Posterior cingulate gyrus (tissue), 11 donors: ENCODE results near the gene UTP15.

Experiments
- DNase-seq, 10 donors: peaks; one replicate each; pipeline versions ENCODE4 v3.0.0 to v3.0.0-alpha.2; 2020 to 2021; ENCODE audit warnings: mixed read lengths in 3 of 10
- intact Hi-C: fragments of 100-400 bp; cut with DNase I; formaldehyde crosslinking; loops from one replicate; pipeline ENCODE4 v1.15.1; 2023

The UTP15 gene

GRCh38 chr5:73564018-73564417, 1.5 kb upstream of the UTP15 start:
- no peak for DNase-seq
- intact Hi-C loops, result loop anchor here (2.0 kb wide), 1 partner anchor 65 kb away; the partner anchor contains the start of gene BTF3

GRCh38 chr5:73564675-73565074, 868 bp upstream of the UTP15 start:
- intact Hi-C loops, result loop anchor here (2.0 kb wide), 1 partner anchor 66 kb away; the partner anchor contains the start of gene BTF3
- DNase-seq, result no peak

GRCh38 chr5:73565969-73566547, 515 bp downstream of the UTP15 start:
- DNase-seq, result no peak
- intact Hi-C loops, result loop anchor here (2.0 kb wide), 1 partner anchor 67 kb away; the partner anchor contains the start of gene BTF3

GRCh38 chr5:73582285-73583145, 17.0 kb downstream of the UTP15 start:
- intact Hi-C loops, result no loop called here
- DNase-seq, result no peak

GRCh38 chr5:73587923-73588322, 22.4 kb downstream of the UTP15 start:
- no peak for DNase-seq
- intact Hi-C loops, result no loop called here

GRCh38 chr5:73591102-73591695, 25.7 kb downstream of the UTP15 start:
- intact Hi-C loops, result loop anchor here (1.0 kb wide), 1 partner anchor 201 kb away; no protein-coding TSS in a partner anchor
- peak in 2 of 10 donors; percentile 24 to 26 for DNase-seq

GRCh38 chr5:73591698-73592501, 26.4 kb downstream of the UTP15 start:
- no peak for DNase-seq
- intact Hi-C loops, result loop anchor here (1.0 kb wide), 1 partner anchor 200 kb away; no protein-coding TSS in a partner anchor

- no peak for DNase-seq
- intact Hi-C loops, result no loop called here
Observed at GRCh38 chr5:73592551-73592950, 27.0 kb downstream of the UTP15 start.

- no peak for DNase-seq
Observed at GRCh38 chr5:73596705-73597328, 31.3 kb downstream of the UTP15 start.

GRCh38 chr5:73599380-73599779, 33.8 kb downstream of the UTP15 start:
- intact Hi-C loops, result no loop called here
- DNase-seq, result no peak

More at GRCh38 chr5:73596705-73597328, 31.3 kb downstream of the UTP15 start:
- intact Hi-C loops, result no loop called here

GRCh38 chr5:73603998-73604397, 38.5 kb downstream of the UTP15 start:
- intact Hi-C loops, result no loop called here
- no peak for DNase-seq

GRCh38 chr5:73605223-73606087, 39.9 kb downstream of the UTP15 start:
- intact Hi-C loops, result no loop called here
- DNase-seq, result no peak

- intact Hi-C loops, result no loop called here
- no peak for DNase-seq
Observed at GRCh38 chr5:73606206-73606753, 40.7 kb downstream of the UTP15 start.

- intact Hi-C loops, result no loop called here
- DNase-seq, result no peak
Observed at GRCh38 chr5:73607228-73607627, 41.7 kb downstream of the UTP15 start.

GRCh38 chr5:73612799-73613198, 47.3 kb downstream of the UTP15 start:
- intact Hi-C loops, result no loop called here
- DNase-seq, result no peak

GRCh38 chr5:73615085-73615484, 49.5 kb downstream of the UTP15 start:
- no peak for DNase-seq
- intact Hi-C loops, result no loop called here

GRCh38 chr5:73615947-73616346, 50.4 kb downstream of the UTP15 start:
- intact Hi-C loops, result no loop called here
- DNase-seq, result no peak

GRCh38 chr5:73617510-73618279, 52.2 kb downstream of the UTP15 start:
- intact Hi-C loops, result no loop called here
- no peak for DNase-seq
